ENCODE measurements around the gene TMEM272. TPM values are rescaled to one million over a fixed set of nuclear protein-coding genes. Genes with fewer than 3 reads are reported as not detected.

The TMEM272 gene
- total and polyA plus RNA-seq, 8 donors = 0.03 to 0.37 TPM; not detected in 6

- Histone ChIP-seq H3K27ac (no peak overlapping the region), H3K4me1 (peaks cover 0 to 21% (median under 1%) of the 10 kb centered on the region in 4 donors), H3K27me3 (no peaks in the 10 kb centered on the region), H3K36me3 (peaks cover 0 to 7% (median 3%) of the 10 kb centered on the region in 4 donors), H3K4me3 (no peak overlapping the region), H3K9me3 (no peaks in the 10 kb centered on the region)
- no peak for DNase-seq
- TF ChIP-seq CTCF (IDR thresholded peaks at IDR 0.05) (no peak), POLR2A (IDR thresholded peaks at IDR 0.05) (no peak), EP300 (IDR thresholded peaks at IDR 0.05) (no peak), POLR2AphosphoS5 (IDR thresholded peaks at IDR 0.05) (no peak)
- 83 to 91% (median 86%) methylated on average over 9 of the region's 9 CpGs for WGBS, 5 donors
- intact Hi-C loops (cut with DNase I; ENCODE audit: low total_unique reads) = no loop called here
Measured at GRCh38 chr13:51777921-51778320, 67.1 kb downstream of the TMEM272 start.

- 84 to 92% (median 87%) methylated on average over 7 of the region's 7 CpGs for WGBS, 5 donors
- DNase-seq = no peak
- TF ChIP-seq POLR2A (IDR thresholded peaks at IDR 0.05) (no peak), POLR2AphosphoS5 (IDR thresholded peaks at IDR 0.05) (no peak), EP300 (IDR thresholded peaks at IDR 0.05) (no peak)
- H3K9me3 ChIP-seq = no peaks in the 10 kb centered on the region
- no peaks in the 10 kb centered on the region for H3K27me3 ChIP-seq
- intact Hi-C loops (cut with DNase I; ENCODE audit: low total_unique reads) = no loop called here
- no peak overlapping the region for H3K27ac ChIP-seq
- H3K4me3 ChIP-seq = no peak overlapping the region
- H3K36me3 ChIP-seq = peaks cover 0 to 8% (median 3%) of the 10 kb centered on the region in 4 donors
- peaks cover 8 to 21% (median 14%) of the 10 kb centered on the region in 4 donors for H3K4me1 ChIP-seq
Measured at GRCh38 chr13:51776179-51776578, 68.8 kb downstream of the TMEM272 start.

DNA sequence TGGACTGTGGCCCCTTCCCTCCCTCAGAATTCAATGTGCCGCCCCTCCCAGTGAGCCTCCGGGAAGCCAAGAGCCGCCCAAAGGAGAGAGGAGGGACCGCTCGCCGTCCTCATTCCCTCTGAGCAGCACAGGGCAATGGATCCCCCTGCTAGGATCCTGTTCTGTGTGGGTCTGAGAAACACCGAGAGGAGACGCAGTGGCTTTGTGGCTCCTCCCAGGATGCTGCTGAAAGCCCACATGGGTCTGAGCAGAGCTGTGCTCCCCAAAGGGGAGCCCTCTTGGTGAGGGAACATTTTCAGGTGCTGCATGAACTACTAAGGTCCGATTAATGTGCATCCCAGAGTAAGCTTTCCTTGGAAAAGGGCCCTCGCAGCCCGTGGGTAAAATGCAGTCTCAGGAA is 71.5 kb downstream of the TMEM272 start:
- Histone ChIP-seq H3K27me3 (no peaks in the 10 kb centered on the region), H3K4me3 (no peak overlapping the region), H3K27ac (no peak overlapping the region), H3K36me3 (peaks cover 0 to 13% (median 4%) of the 10 kb centered on the region in 4 donors), H3K9me3 (no peaks in the 10 kb centered on the region), H3K4me1 (peaks cover 28 to 44% (median 36%) of the 10 kb centered on the region in 4 donors)
- TF ChIP-seq EP300 (IDR thresholded peaks at IDR 0.05) (no peak), POLR2A (IDR thresholded peaks at IDR 0.05) (no peak), CTCF (IDR thresholded peaks at IDR 0.05) (no peak)
- WGBS, 5 donors = 85 to 92% (median 90%) methylated on average over 11 of the region's 11 CpGs
- intact Hi-C loops (cut with DNase I; ENCODE audit: low total_unique reads) = no loop called here
- DNase-seq = no peak

DNA sequence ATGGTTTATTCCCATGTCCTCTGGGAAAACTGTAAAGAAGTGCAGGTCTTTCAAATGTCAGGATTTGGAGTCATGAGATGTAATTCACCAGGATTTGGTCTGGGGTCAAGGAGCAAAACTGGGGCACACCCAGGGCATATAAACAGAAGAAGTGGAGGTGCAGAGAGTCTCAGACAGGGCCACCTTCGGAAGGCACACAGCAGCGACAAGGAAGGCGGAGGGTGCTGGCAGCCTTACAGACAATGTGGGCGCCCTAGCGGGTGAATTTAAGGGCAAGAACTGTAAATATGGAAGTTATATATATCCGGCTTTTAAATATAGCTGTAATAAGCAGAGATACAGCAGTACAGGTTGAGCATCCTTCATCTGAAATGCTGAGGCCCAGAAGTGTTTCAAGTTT is 72.2 kb downstream of the TMEM272 start:
- no peak for DNase-seq
- Histone ChIP-seq H3K9me3 (no peaks in the 10 kb centered on the region), H3K36me3 (peaks cover 0 to 19% (median 7%) of the 10 kb centered on the region in 4 donors), H3K27ac (no peak overlapping the region), H3K4me3 (no peak overlapping the region), H3K27me3 (no peaks in the 10 kb centered on the region), H3K4me1 (peaks cover 28 to 51% (median 36%) of the 10 kb centered on the region in 4 donors)
- WGBS, 5 donors = 56 to 84% (median 78%) methylated on average over 6 of the region's 6 CpGs
- intact Hi-C loops (cut with DNase I; ENCODE audit: low total_unique reads) = no loop called here
- no peak for TF ChIP-seq POLR2A (IDR thresholded peaks at IDR 0.05)
- TF ChIP-seq EP300 (IDR thresholded peaks at IDR 0.05) = no peak
- TF ChIP-seq POLR2AphosphoS5 (IDR thresholded peaks at IDR 0.05) = no peak
- no peak for TF ChIP-seq CTCF (IDR thresholded peaks at IDR 0.05)

DNA sequence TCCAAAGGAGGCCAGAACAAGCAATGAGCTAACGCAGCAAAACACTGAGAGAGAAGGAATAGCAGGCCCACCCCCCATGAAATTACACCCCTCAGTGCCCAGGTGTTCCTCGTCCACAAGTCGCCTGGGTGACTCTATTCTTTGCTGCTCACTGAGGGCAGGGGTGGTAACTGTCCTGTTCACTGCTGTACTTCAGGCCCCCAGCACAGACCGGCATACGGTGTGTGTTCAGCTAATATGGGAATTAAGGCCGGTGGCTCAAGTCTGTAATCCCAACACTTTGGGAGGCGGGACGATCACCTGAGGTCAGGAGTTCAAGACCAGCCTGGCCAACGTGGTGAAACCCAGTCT is 72.9 kb downstream of the TMEM272 start:
- Histone ChIP-seq H3K4me3 (no peak overlapping the region), H3K27ac (peak overlapping the region; percentile 62 to 88 (median 79)), H3K9me3 (no peaks in the 10 kb centered on the region), H3K4me1 (peaks cover 28 to 51% (median 36%) of the 10 kb centered on the region in 4 donors), H3K27me3 (no peaks in the 10 kb centered on the region), H3K36me3 (peaks cover 0 to 23% (median 11%) of the 10 kb centered on the region in 4 donors)
- no peak for DNase-seq
- TF ChIP-seq POLR2AphosphoS5 (IDR thresholded peaks at IDR 0.05) (no peak), EP300 (IDR thresholded peaks at IDR 0.05) (no peak), CTCF (IDR thresholded peaks at IDR 0.05) (no peak), POLR2A (IDR thresholded peaks at IDR 0.05) (no peak)
- WGBS, 5 donors = 85 to 89% (median 88%) methylated on average over 7 to 9 of the region's 9 CpGs
- intact Hi-C loops (cut with DNase I; ENCODE audit: low total_unique reads) = no loop called here

All from stomach (tissue), 9 donors.